ENCODE results near the gene AFF1.

The AFF1 gene

DNA sequence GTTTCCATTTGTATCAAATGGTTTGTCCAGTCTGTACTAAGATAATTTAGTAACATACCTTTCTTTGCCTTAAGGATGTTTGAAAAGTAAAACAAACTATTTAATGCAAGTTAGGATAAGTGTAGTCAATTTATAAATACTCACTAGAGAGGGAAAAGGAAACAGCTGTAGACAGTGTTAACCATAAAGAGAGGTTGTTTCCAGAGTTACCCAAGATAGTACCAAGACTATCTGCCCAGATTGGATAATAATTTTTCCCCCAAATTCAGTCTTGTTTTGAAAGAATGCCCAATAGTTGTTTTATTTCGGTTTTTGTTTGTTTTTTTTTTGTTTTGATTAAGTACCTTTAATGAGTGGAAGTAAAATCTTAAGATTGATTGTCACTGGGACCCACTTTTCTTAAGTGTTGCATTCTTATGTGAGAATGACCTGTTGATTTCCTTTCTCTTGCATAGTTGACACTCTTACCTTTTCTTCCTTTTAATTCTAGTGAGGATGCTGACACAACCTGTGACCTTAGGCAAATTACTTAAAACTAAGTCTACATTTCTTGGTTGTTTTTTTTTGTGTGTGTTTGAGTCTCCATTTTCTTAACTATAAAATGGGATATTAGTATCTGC is 12.8 kb downstream of the AFF1 start:
- DNase-seq (ENCODE audit: extremely low read depth in 1 of 2, low read depth in 1 of 2) = no peak

DNA sequence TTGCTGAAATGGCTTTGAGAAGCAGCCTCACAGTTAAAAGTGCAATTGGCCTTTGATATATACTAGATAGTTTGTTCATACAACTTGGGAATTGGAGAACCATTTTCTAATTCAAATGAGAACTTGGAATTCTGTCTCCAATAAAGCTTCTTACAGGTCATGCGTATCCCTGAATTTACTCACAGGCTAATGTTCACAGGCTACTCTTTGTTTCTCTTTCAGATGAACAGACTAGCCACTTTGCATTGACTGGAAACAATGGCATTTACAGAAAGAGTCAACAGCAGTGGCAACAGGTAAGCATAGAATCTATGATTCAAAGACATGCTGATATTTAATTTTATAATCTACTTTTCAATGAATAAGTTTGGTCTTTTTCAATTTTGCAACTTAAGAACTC is 13.5 kb downstream of the AFF1 start:
- no peak for DNase-seq (ENCODE audit: extremely low read depth in 1 of 2, low read depth in 1 of 2)

DNA sequence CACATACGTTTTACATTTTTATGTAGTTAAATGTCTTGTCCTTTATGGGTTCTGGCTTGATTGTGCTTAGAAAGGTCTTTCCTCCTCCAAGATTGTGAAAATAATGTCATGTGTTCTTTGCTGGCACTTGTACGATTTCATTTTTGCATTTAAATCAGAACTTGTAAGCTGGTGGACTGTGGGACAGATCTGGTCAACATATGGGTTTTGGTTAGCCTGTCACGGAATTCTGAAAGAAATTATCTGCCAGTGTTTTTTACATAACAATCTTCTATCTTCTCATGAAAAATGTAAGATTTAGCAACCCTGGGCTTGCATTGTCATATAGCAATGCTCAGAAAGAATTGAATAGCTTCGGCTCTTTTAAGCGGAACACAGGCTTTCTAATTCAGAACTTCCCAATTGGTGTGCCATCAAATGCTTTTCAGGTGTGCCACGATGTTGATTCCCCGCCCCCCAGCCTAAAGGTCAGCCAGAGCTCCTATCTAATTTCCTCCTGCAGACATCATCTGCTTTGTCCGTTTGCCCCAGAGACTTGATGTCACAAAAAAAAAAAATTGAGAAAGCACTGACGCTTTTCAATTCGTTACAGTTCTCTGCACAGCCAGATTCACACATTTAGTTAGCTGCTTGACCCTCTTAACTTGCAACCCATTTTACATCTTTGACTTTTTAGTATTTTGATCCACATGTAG is 16.2 kb downstream of the AFF1 start:
- no peak for DNase-seq (ENCODE audit: extremely low read depth in 1 of 2, low read depth in 1 of 2)

DNA sequence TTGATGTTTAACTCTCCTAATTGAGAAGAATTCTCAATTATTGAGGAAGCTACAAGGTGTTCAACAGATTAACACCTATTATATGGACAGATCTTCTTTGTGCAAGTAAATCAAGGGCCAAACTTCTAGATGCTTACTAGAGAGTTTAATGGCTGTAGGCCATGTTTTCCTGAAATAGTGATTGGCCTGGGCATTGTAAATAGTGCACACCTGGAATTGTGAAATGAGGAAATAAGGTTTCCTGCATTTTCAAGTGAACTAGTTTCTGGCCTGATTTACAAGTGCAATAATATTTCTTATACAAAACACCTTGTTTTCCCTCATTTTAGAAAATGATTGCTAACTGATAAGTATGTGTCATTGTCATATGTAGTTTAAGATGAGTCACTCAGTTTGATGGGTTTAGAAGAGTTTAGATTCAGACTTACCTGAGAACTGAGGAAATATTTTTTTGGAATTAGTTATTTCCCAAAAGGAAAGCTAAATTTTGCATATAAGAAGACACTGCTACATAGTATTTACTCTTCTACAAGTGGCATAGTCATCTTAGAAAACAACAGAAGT is 21.2 kb downstream of the AFF1 start:
- no peak for DNase-seq (ENCODE audit: extremely low read depth in 1 of 2, low read depth in 1 of 2)

DNA sequence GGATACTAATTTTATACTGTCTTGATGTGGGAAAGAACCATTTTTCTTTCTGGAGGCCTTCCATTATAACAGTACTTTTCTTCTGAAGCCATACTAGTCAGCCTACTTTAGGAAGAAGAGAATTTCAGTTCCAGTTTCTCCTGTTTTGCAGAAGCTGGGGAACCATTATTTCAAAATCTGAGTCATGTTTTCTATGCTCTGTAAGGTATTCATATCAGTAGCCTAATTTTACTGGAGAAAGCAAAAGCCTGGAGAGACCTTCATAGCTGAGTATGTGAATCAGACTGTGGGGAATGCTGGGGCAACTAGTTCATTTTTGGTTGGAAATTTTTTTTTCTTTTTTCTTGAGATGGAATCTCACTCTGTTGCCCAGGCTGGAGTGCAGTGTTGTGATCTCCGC is 22.4 kb downstream of the AFF1 start:
- no peak for DNase-seq (ENCODE audit: extremely low read depth in 1 of 2, low read depth in 1 of 2)

DNA sequence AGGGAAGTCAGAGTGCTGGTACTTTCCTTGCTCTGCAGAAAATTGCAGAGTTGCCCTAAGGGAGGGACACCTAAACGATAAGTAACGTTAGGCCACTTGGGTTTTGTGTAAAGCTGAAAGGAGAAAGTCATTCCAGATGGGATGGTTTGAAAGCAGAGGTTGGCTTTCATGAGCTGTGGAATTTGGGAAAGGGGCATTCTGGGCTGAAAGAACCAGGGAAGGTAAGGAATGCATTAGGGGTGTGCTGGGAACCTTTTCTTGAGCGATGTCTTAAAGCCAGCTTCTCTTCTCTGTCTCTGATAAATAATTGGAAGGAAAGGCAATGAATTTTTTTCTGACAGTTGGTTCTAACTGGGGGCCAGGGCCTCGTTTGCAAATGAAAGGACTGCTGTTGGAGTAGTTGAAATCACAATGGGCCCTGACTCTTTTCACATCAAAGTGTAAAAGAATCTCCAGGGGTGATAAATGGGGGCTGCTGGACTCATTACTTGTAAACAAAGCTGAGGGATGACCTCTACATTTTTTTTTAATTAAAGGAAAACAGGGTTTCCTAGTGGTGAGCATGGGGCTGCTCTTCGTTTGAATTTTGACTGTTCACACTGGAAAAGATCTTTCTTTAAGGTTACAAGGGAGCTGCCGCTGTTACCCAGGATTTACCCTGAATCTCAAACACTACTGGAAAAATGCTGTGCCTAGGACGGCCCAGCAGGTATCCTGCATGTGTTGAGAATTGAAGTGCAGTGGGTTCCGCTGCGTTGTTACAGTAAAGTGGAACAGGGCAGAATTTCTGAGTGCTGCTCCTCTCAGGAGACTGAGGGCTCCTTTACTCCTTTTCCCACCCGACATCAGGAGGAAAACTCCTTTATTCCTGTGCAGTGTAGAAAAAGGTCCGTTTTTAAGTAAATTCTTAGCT is 25.0 kb downstream of the AFF1 start:
- DNase-seq (ENCODE audit: extremely low read depth in 1 of 2, low read depth in 1 of 2) = no peak

DNA sequence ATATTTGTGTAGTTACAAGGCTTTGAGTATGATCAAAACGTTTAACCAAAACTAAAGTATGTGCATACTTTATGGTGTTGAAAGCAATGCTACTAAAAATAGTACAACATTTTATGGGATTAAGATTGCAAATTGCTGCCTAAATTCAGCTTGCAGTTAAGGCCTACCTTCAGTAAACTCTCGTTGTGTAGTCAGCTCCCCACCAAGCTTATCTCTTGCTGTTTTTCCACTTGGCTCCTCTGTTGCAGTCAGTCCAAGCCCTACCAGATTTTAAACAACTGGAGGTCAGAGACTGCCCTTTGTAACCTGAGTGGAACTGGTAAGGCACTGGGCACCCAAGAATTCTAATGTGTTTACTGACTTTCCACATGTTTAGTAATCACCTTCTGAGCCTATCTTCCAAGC is 25.7 kb downstream of the AFF1 start:
- DNase-seq (ENCODE audit: extremely low read depth in 1 of 2, low read depth in 1 of 2) = no peak

DNA sequence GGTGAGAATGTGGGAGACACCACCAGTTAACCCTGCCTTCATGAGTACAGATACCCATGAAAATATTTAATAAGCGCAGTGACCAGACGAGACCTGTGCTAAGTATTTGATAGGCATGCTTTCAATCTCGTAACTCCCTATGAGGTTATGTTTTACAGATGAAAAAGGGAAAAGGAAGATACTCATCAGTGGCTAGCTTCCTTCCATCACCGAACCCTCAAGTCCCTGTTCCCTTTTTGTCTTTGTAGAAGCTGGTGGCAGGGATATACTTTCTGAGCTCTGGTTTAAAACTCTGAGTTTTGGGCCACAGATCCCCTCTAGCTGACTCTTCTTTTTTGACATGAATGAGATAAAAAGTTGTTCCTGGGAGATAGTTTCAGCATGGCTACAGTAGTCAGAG is 26.3 kb downstream of the AFF1 start:
- no peak for DNase-seq (ENCODE audit: extremely low read depth in 1 of 2, low read depth in 1 of 2)

DNA sequence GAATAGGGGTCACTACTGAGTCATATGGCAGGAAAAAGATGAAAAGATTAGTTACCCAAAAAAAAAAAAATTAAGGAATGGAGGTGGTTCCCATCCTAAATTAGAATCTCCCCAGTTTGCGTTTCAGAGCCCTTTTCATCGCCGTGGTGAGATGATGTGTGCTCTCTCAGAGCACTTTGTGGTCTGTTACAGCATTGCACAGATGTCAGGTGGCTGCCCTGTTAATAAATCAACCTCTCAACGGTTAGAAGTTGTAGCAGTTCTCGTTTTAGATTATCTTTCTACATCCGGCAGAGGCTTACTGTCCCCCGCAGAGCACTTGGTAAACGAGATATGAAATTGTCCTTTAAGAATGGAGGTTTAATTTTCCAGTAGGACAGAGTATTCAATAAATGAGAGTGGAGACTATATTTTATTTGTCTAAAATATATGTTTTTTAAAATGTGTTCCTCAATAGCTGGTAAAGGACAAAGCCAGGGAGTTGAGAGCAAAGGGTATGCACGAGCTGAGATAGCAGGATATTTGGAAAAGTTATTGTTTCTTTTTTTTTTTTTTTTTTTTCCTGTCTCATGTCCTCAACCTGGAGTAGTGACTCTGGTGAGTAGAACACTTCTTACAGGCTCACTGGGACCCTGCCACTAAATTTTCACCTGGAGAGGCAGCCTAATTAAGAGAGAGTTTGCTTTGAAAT is 26.9 kb downstream of the AFF1 start:
- no peak for DNase-seq (ENCODE audit: extremely low read depth in 1 of 2, low read depth in 1 of 2)

DNA sequence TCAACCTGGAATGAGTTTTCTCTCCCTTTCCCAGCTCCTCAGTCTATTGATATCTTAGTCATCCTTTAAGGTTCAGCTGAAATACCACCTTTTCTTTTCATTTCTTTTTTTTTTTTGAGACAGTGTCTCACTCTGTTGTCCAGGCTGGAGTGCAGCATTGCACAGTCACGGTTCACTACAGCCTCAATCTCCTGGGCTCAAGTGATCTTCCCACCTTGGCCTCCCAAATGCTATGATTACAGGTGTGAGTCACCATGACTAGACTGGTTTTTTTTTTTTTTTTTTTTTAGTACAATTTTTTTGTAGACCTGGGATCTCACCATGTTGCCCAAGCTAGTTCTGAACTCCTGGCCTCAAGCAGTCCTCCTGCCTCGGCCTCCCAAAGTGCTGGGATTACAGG is 28.9 kb downstream of the AFF1 start:
- DNase-seq (ENCODE audit: extremely low read depth in 1 of 2, low read depth in 1 of 2) = no peak

DNA sequence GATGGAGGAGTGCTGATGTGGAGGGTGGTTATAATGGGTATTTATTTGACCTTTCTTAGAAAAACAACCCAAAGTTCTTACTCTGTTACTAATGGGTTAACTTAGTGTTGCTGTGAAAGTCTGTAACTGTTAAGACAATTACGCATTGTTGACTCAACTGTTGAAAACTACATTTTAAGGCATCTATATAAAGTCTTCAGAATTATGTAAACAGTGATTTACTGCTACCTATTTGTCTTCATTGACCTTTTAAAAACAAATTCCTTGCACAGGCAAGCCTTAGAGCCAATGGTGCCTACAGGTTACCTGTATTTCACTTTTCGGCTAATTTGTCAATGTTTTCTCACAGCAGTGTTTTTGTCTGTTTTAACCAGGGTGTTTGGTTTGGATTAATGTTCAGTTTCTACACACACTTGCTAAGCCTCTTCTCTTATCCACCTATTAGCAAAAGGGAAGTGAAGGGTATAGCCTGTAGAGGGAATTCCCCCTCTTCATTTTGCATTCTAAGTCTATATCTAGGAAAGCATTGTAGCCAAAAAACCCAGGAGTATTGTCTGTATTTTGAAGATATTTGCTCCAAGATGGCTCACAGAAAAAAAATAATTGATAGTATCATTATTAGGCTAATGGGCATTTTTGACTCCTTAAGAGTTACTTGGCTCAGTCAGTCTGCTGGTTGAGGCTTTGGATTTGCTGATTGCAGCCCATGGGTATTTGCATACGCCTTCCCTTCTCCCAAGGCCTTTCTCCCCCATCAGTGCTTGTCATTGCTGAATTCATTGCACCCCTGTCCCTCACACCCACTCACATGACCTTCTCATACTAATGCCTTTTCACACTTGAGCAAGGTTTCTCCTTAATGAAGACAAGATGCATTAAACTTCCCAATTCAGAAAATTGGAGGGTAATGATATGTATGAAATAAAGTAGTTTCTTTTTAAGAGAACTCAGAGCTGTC is 30.5 kb downstream of the AFF1 start:
- no peak for DNase-seq (ENCODE audit: extremely low read depth in 1 of 2, low read depth in 1 of 2)

DNA sequence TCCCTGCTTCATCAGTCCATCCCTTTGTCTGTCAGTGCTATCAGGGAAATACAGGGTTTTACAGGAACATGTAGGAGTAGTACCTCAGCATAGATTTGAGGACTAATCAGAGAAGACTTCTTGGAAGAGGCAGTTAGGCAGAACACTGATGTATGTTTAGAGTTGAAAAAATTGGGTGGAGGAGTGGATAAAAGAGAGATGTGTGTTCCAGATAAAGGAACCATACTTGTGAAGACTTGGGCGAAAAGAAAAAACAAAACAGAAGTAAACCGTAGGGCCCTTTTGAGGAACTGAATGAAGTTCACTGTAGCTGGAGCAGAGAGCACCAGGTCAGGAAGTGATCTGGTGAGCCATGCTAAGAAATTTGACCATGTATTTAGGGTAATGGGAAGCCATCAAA is 32.3 kb downstream of the AFF1 start:
- no peak for DNase-seq (ENCODE audit: extremely low read depth in 1 of 2, low read depth in 1 of 2)

DNA sequence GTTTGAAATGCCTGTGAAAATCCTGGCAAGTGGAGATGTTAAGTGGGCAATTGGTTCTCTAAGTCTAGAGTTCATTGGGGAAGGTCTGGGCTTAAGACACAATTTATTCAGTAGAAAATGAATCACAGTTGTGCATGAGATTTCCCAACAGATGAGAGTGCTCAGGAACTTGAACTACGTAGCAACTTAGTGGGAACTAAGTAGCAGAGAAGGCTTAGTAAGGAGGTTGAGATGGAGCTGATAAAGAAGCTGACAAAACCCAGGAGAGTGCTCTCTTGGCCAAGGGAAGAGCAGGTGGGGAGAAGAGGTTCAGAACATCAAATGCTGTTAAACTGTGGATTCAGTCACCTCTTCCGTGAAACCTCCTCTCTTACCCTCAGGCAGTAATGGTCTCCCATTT is 33.0 kb downstream of the AFF1 start:
- no peak for DNase-seq (ENCODE audit: extremely low read depth in 1 of 2, low read depth in 1 of 2)

DNA sequence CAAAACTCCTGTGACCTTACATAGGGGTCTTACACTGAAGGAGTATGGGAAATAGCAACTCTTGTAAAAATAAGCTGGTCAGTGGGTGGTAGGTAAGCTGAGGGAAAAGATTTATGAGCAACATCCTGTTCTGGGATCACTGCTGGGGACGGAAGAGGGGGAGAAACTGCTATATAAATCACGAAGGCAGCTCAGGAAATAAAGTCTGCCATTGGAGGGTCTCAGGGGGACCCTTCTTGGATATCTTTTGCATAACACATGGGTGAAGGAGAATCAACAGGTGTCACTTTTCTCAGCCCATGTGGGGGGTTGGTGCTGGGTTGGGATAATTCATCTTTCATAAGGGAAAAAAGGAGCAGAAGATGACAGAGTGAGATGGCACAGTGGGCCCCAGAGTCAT is 33.7 kb downstream of the AFF1 start:
- no peak for DNase-seq (ENCODE audit: extremely low read depth in 1 of 2, low read depth in 1 of 2)

DNA sequence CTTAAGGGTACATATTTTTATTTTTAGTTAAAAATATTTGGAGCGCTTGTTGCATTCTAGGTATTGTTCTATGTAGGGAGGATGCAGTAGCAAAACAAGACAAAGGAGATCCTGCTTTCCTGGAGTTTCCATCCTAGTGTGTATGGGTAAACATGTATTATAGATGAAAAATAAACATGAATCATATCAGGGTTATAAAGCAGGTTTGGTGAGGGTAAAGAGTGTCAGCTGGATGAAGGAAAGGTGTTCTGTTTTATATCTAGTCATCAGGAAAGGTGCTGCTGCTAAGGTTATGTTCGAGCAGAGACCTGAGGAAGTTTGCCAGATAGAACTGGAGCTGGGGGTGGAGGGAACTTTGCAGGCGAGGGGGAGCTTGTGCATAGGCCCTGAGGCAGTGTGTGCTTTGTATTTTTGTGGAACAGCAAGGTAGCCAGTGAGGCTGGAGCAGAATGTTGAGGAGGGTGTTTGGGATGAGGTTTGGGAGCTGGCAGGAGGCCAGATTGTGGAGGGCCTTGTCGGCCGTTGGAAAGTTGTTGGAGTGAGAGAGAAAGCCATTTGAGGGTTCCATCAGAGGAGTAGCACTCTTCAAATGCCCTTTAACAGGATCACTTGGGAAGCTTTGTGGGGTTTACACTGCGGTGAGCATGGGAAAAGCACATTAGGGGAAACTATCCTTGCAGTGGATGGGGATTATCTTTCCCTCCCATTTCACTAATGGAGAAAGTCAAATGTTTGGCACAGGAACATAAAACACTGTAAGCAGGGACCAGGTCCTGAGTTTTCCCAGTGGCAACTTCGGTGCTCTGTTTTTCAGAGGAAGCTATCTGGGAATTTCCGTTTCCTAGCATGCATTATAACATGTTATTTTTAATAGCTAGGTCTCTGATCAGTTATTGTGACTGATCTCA is 35.9 kb downstream of the AFF1 start:
- DNase-seq (ENCODE audit: extremely low read depth in 1 of 2, low read depth in 1 of 2) = no peak

DNA sequence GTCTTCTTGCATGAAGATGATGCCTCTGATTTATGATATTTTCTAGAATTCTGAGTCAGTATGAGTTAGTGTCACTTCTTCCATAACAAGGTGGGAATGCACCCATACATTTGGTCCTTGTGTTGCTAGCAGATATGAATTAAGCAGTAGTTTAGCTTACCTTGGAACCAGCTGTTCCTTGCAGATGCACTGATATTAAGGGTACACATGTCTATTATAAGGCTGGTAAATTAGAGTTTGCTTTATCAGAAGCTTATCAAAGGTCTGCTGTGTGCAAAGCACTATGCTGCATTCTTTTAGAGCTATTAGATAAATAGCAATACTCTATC is 36.5 kb downstream of the AFF1 start:
- DNase-seq (ENCODE audit: extremely low read depth in 1 of 2, low read depth in 1 of 2) = no peak

DNA sequence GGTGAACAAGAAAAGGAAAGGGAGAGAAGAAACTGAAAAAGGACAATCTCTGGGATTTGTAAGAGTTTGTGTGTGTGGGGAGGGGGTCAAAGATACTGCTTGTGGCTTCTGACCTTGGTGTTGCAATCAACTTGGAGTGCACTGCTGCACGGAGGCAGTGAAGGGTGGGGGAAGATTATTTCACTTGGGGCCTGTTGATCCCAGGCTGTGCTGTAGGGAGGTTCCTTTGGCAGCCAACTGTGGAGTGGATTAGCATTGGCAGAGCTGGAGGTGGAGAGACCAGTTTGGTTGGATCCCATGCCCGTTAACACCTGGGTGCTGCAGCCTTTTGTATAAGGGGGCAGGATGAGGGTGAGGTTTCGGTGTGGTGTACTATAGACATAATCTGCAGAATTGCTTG is 38.2 kb downstream of the AFF1 start:
- DNase-seq (ENCODE audit: extremely low read depth in 1 of 2, low read depth in 1 of 2) = no peak

DNA sequence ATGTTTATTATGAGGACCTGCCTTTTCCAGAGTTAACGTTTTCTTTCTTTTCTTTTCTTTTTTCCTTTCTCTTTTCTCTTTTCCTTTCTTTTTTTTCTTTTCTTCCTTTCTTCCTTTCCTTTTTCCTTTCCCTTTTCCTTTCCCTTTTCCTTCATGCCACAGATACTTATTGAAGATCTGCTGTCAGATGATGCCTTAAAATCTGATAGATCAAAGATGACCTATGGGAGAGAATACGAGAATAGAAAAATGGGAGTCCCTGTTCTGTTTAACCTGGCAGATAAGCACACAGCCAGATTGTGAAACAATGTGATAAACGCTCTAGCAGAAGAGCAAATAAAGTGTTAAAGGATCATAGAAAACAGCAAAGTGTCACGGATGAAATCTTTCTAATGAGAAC is 38.9 kb downstream of the AFF1 start:
- no peak for DNase-seq (ENCODE audit: extremely low read depth in 1 of 2, low read depth in 1 of 2)

DNA sequence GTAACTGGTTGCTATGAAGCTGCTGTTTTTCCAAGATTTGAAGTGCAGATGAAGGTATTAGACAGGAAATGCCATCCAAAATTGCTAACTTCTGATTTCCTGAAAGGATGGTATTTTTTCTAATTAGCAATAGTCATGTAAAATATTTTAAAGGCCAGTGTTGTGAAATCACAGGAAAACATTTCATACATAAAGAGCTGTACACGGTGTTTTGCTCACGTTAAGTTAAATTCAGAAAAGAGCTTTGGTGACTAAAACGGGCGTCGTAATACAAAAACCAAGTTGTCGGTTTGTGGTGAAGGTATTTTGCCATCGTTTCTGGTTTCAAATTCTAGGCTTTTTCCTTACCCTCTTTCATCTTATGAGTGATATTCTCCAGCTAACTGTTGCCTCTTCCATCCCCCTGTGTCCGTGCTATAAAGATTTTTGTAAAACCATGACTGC is 39.8 kb downstream of the AFF1 start:
- no peak for DNase-seq (ENCODE audit: extremely low read depth in 1 of 2, low read depth in 1 of 2)

Measured in activated CD8-positive, alpha-beta memory T cell treated with anti-CD3 and anti-CD28 coated beads for 1 hour (primary cell).